CD4-positive, alpha-beta T cell (primary cell): Measurements from ENCODE around the gene ABCC12. TPM values are rescaled to one million over a fixed set of nuclear protein-coding genes. Genes with fewer than 3 reads are reported as not detected.

Source experiments
- ATAC-seq: fragments of 200-7000 bp; cut with Tn5 transposase; one replicate; pipeline ENCODE4 v1.10.0; 2022; ENCODE audit warnings: mild to moderate bottlenecking; ENCODE audit not compliant: poor library complexity
- CTCF ChIA-PET: fragments of 350-600 bp; sonication (Branson Sonifier 250); formaldehyde crosslinking; loops from one replicate; lab custom pipeline; 2021; ENCODE audit warnings: antibody characterized with exemption, inconsistent platforms; lab: Charles Lee
- POLR2A ChIA-PET: fragments of 350-600 bp; sonication (Branson Sonifier 250); formaldehyde crosslinking; loops from one replicate; lab custom pipeline; 2021; ENCODE audit warnings: antibody characterized with exemption, inconsistent platforms; lab: Charles Lee
- DNase-seq, 14 experiments: peaks; one replicate each; pipeline ENCODE4 v3.0.0-alpha.2; 2013 to 2020; ENCODE audit warnings: mixed read lengths in 2 of 14
- H3K27ac ChIP-seq, 2 donors: one replicate each; pipeline versions ENCODE4 v1.5.1 to v1.7.0; 2013; ENCODE audit warnings: low read length in 2 of 2, low read depth in 1 of 2, mild to moderate bottlenecking in 1 of 2
- H3K27me3 ChIP-seq, 2 experiments: 1 replicate in 1 of 2; 2 replicates in 1 of 2; pipeline versions ENCODE4 v1.6.1 to v1.7.0; 2013; ENCODE audit warnings: low read length in 2 of 2, control low read depth in 1 of 2, mild to moderate bottlenecking in 1 of 2, moderate library complexity in 1 of 2; ENCODE audit not compliant: insufficient read depth in 2 of 2, control insufficient read depth in 1 of 2
- H3K36me3 ChIP-seq: one replicate; pipeline ENCODE4 v1.6.1; 2013; ENCODE audit warnings: low read length, control low read depth; ENCODE audit not compliant: insufficient read depth
- H3K4me1 ChIP-seq: one replicate; pipeline ENCODE4 v1.6.1; 2013; ENCODE audit warnings: low read length, control low read depth; ENCODE audit not compliant: insufficient read depth
- H3K4me3 ChIP-seq: one replicate; pipeline ENCODE4 v1.5.1; 2013; ENCODE audit warnings: mild to moderate bottlenecking, low read length, moderate library complexity
- H3K9me3 ChIP-seq, 2 experiments: 1 replicate in 1 of 2; 2 replicates in 1 of 2; pipeline versions ENCODE4 v1.6.1 to v1.7.0; 2013; ENCODE audit warnings: low read length in 2 of 2, mild to moderate bottlenecking in 2 of 2, control low read depth in 1 of 2, moderate library complexity in 1 of 2; ENCODE audit not compliant: control insufficient read depth in 1 of 2, insufficient read depth in 1 of 2
- H3K27ac Mint-ChIP-seq: one replicate; pipeline ENCODE4 v1.8.0; 2020; ENCODE audit warnings: mixed read lengths
- H3K27me3 Mint-ChIP-seq: one replicate; pipeline ENCODE4 v1.8.0; 2021; ENCODE audit warnings: mixed read lengths
- H3K36me3 Mint-ChIP-seq: one replicate; pipeline ENCODE4 v1.8.0; 2021; ENCODE audit warnings: low read depth, mixed read lengths
- H3K4me1 Mint-ChIP-seq: one replicate; pipeline ENCODE4 v1.8.0; 2021; ENCODE audit warnings: low read depth, mixed read lengths
- H3K4me3 Mint-ChIP-seq: one replicate; pipeline ENCODE4 v1.8.0; 2020; ENCODE audit warnings: mild to moderate bottlenecking, mixed read lengths
- H3K9me3 Mint-ChIP-seq: one replicate; pipeline ENCODE4 v1.8.0; 2020; ENCODE audit warnings: mixed read lengths
- intact Hi-C, 2 experiments: fragments of 100-400 bp; cut with DNase I in 1 of 2; cut with micrococcal nuclease in 1 of 2; formaldehyde crosslinking; loops; one replicate each; pipeline versions ENCODE4 v1.15.1 to v1.9.0; 2023 to 2025; cut with DNase I, micrococcal nuclease
- total RNA-seq, 174 experiments: library from RNA in 2 of 174; stranded (reverse) in 2 of 174; gene quantifications; one replicate each; pipeline ENCODE4 v1.2.3 and lab custom pipeline; 2021 to 2026
- TF ChIP-seq, protein P1 (sequence below): fragments of 200-600 bp; IDR thresholded peaks from one replicate; pipeline ENCODE4 v1.8.0; 2022; ENCODE audit warnings: antibody characterized with exemption, mild to moderate bottlenecking

ABCC12 gene
- total RNA-seq, 2 experiments from 2014 or later: not detected

DNA sequence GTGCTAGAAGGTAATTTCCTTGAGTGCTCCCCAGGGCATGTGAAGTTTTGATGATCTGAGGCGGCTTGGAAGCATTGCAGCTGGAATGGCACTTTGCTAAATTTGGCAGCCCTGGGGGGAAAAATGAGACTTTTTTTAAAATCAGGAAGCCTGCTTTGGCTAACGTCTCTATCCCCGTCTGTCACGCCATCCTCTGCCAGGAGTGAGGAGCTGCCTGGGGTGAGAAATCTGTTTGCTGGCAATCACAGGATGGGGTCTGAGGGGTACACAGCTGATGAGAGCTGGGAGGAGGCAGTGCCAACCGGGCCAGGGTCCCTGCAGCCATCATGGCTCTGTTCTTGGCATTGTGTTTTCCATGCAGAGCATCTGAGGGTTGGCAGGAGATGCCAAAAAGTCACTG, 2.0 kb downstream of the ABCC12 start:
- POLR2A ChIA-PET: no interaction called here
- H3K36me3 Mint-ChIP-seq: no peaks in the 10 kb centered on the region
- DNase-seq (no peak), ATAC-seq (no peak)
- H3K4me1 Mint-ChIP-seq: no peaks in the 10 kb centered on the region
- CTCF ChIA-PET: no interaction called here
- peaks cover 27% of the 10 kb centered on the region for H3K27me3 Mint-ChIP-seq
- intact Hi-C loops: no loop called here
- Histone ChIP-seq H3K36me3 (no peaks in the 10 kb centered on the region), H3K4me1 (peaks cover 7% of the 10 kb centered on the region), H3K27ac (no peak overlapping the region), H3K9me3 (no peaks in the 10 kb centered on the region), H3K4me3 (no peak overlapping the region), H3K27me3 (peaks cover 0 to 3% of the 10 kb centered on the region in 2 experiments)
- no peak overlapping the region for H3K27ac Mint-ChIP-seq
- TF ChIP-seq, protein P1, sequence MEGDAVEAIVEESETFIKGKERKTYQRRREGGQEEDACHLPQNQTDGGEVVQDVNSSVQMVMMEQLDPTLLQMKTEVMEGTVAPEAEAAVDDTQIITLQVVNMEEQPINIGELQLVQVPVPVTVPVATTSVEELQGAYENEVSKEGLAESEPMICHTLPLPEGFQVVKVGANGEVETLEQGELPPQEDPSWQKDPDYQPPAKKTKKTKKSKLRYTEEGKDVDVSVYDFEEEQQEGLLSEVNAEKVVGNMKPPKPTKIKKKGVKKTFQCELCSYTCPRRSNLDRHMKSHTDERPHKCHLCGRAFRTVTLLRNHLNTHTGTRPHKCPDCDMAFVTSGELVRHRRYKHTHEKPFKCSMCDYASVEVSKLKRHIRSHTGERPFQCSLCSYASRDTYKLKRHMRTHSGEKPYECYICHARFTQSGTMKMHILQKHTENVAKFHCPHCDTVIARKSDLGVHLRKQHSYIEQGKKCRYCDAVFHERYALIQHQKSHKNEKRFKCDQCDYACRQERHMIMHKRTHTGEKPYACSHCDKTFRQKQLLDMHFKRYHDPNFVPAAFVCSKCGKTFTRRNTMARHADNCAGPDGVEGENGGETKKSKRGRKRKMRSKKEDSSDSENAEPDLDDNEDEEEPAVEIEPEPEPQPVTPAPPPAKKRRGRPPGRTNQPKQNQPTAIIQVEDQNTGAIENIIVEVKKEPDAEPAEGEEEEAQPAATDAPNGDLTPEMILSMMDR: no peak
- H3K4me3 Mint-ChIP-seq: no peak overlapping the region
- no peaks in the 10 kb centered on the region for H3K9me3 Mint-ChIP-seq

GRCh38 chr16:48152226-48152625, 3.6 kb downstream of the ABCC12 start:
- Histone ChIP-seq H3K9me3 (no peaks in the 10 kb centered on the region), H3K27me3 (peaks cover 0 to 3% of the 10 kb centered on the region in 2 experiments), H3K36me3 (no peaks in the 10 kb centered on the region), H3K27ac (no peak overlapping the region), H3K4me1 (peaks cover 7% of the 10 kb centered on the region), H3K4me3 (no peak overlapping the region)
- Mint-ChIP-seq H3K27ac (no peak overlapping the region), H3K9me3 (no peaks in the 10 kb centered on the region), H3K36me3 (no peaks in the 10 kb centered on the region), H3K27me3 (peaks cover 32% of the 10 kb centered on the region), H3K4me1 (no peaks in the 10 kb centered on the region), H3K4me3 (no peak overlapping the region)
- DNase-seq (no peak), ATAC-seq (no peak)
- POLR2A ChIA-PET: no interaction called here
- intact Hi-C loops: no loop called here
- TF ChIP-seq, protein P1: no peak
- CTCF ChIA-PET: no interaction called here

DNA sequence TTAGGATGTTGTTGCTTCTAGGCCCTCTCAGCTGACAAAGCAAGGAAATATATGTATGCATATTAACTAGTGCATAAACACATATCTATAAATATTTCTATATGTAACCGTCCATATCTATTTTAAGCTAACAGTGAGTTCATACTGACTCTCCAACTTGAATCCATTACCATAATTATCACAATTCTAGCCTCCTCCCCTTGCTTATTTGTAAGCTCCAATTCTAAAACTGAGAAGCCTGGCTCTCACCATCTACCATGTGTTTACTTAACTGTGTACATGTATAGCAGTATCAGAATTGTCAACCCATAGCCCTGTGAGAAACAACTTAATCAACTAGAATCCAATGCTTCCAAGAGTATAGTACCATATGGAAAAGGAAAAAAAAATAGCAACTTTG, 5.1 kb downstream of the ABCC12 start:
- intact Hi-C loops: no loop called here
- no peak overlapping the region for H3K27ac Mint-ChIP-seq
- no peaks in the 10 kb centered on the region for H3K9me3 Mint-ChIP-seq
- H3K4me1 Mint-ChIP-seq: no peaks in the 10 kb centered on the region
- H3K9me3 ChIP-seq: no peaks in the 10 kb centered on the region
- no peak overlapping the region for H3K27ac ChIP-seq
- no peaks in the 10 kb centered on the region for H3K4me1 ChIP-seq
- H3K36me3 Mint-ChIP-seq: no peaks in the 10 kb centered on the region
- H3K27me3 Mint-ChIP-seq: peaks cover 26% of the 10 kb centered on the region
- H3K4me3 Mint-ChIP-seq: no peak overlapping the region
- ChIA-PET CTCF (no interaction called here), POLR2A (no interaction called here)
- H3K27me3 ChIP-seq: peaks cover 0 to 3% of the 10 kb centered on the region in 2 experiments
- no peaks in the 10 kb centered on the region for H3K36me3 ChIP-seq
- TF ChIP-seq, protein P1: no peak
- ATAC-seq: no peak
- no peak for DNase-seq
- no peak overlapping the region for H3K4me3 ChIP-seq
